KMS-11 (cell line): ENCODE measurements around the gene CDK7.

Source experiments
- H2AFZ ChIP-seq: fragments of 200-600 bp; sonication (generic); 2 replicates; pipeline ENCODE4 v1.6.1; 2016; ENCODE audit warnings: antibody characterized with exemption, mixed run types, low read depth
- H3K27ac ChIP-seq: fragments of 200-600 bp; sonication (generic); 2 replicates; pipeline ENCODE4 v1.6.1; 2016; ENCODE audit warnings: mild to moderate bottlenecking, mixed run types
- H3K27me3 ChIP-seq: fragments of 200-600 bp; sonication (generic); 2 replicates; pipeline ENCODE4 v1.6.1; 2017; ENCODE audit warnings: mild to moderate bottlenecking, low read depth, mixed run types, moderate library complexity; ENCODE audit not compliant: insufficient read depth
- H3K36me3 ChIP-seq: fragments of 200-600 bp; sonication (generic); 2 replicates; pipeline ENCODE4 v1.6.1; 2017; ENCODE audit warnings: mild to moderate bottlenecking, mixed run types; ENCODE audit not compliant: insufficient read depth
- H3K4me1 ChIP-seq: fragments of 200-600 bp; sonication (generic); 2 replicates; pipeline ENCODE4 v1.6.1; 2016; ENCODE audit warnings: mild to moderate bottlenecking, low read depth, mixed run types; ENCODE audit not compliant: poor library complexity, severe bottlenecking
- H3K4me2 ChIP-seq: fragments of 200-600 bp; sonication (generic); 2 replicates; pipeline ENCODE4 v1.7.0; 2016; ENCODE audit warnings: mild to moderate bottlenecking, mixed run types
- H3K4me3 ChIP-seq: fragments of 200-600 bp; sonication (generic); IDR thresholded peaks from 2 replicates; pipeline ENCODE4 v1.6.1; 2017; ENCODE audit warnings: low read depth, low read length, mixed read lengths; ENCODE audit not compliant: insufficient read depth
- H3K79me2 ChIP-seq: fragments of 200-600 bp; sonication (generic); 2 replicates; pipeline ENCODE4 v1.6.1; 2016; ENCODE audit warnings: low read depth, mixed run types; ENCODE audit not compliant: insufficient read depth
- H3K9ac ChIP-seq: fragments of 200-600 bp; sonication (generic); 2 replicates; pipeline ENCODE4 v1.6.1; 2016; ENCODE audit warnings: mild to moderate bottlenecking, mixed run types
- H4K20me1 ChIP-seq: fragments of 200-600 bp; sonication (generic); 2 replicates; pipeline ENCODE4 v1.6.1; 2016; ENCODE audit warnings: mild to moderate bottlenecking, mixed run types; ENCODE audit not compliant: insufficient read depth
- CTCF ChIP-seq: fragments of 200-600 bp; sonication (generic); conservative IDR thresholded peaks from 2 replicates; pipeline ENCODE4 v1.6.1; 2017; ENCODE audit warnings: low read depth, mild to moderate bottlenecking, antibody characterized with exemption, low read length, moderate library complexity, mixed read lengths

CDK7 gene

DNA sequence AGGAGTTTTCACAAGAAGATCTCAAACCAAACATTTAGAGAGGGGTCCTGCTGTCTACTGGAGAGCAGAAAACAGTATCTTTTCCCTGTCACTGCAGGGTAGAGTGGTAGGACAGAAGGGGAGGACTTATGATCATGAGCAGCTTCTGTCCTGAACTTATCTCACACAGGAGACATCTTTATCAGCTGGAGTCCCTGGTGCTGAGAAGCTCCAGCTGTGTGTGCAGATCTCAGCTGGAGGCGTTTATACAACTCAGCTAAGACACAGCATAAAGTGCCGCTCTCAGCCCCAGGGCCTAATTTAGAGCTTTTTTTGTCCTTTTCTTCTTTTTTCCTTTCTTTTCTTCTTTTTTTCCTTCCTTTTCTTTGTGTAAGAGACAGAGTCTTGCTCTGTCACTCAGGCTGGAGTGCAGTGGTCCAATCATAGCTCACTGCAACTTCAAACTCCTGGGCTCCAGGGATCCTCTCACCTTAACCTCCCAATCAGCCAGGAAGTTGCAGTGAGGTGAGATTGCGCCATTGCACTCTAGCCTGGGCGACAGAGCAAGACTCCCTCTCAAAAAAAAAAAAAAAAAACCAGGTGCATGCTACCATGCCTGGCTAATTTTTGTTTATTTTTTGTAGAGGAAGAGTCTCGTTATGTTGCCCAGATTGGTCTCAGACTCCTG is 66.0 kb downstream of the CDK7 start:
- H3K27me3 ChIP-seq, result no peaks in the 10 kb centered on the region
- no peak overlapping the region for H3K27ac ChIP-seq
- H3K4me3 ChIP-seq, result no peak overlapping the region
- TF ChIP-seq CTCF, result no peak
- H3K36me3 ChIP-seq, result no peaks in the 10 kb centered on the region
- H4K20me1 ChIP-seq, result no peaks in the 10 kb centered on the region
- no peak overlapping the region for H3K4me2 ChIP-seq
- no peak overlapping the region for H3K9ac ChIP-seq
- no peaks in the 10 kb centered on the region for H3K4me1 ChIP-seq
- H2AFZ ChIP-seq, result no peak overlapping the region
- no peaks in the 10 kb centered on the region for H3K79me2 ChIP-seq

- Histone ChIP-seq H3K9ac (no peak overlapping the region), H3K4me1 (no peaks in the 10 kb centered on the region), H3K27me3 (no peaks in the 10 kb centered on the region), H3K4me3 (no peak overlapping the region), H3K4me2 (no peak overlapping the region), H4K20me1 (no peaks in the 10 kb centered on the region), H3K27ac (no peak overlapping the region), H2AFZ (no peak overlapping the region), H3K79me2 (no peaks in the 10 kb centered on the region), H3K36me3 (no peaks in the 10 kb centered on the region)
- TF ChIP-seq CTCF, result no peak
Observed at GRCh38 chr5:69305512-69305911, 70.8 kb downstream of the CDK7 start.

- no peaks in the 10 kb centered on the region for H3K4me1 ChIP-seq
- no peak overlapping the region for H3K9ac ChIP-seq
- no peaks in the 10 kb centered on the region for H4K20me1 ChIP-seq
- H3K4me2 ChIP-seq, result no peak overlapping the region
- TF ChIP-seq CTCF, result no peak
- no peak overlapping the region for H3K4me3 ChIP-seq
- H3K36me3 ChIP-seq, result no peaks in the 10 kb centered on the region
- no peaks in the 10 kb centered on the region for H3K27me3 ChIP-seq
- H3K79me2 ChIP-seq, result no peaks in the 10 kb centered on the region
- H2AFZ ChIP-seq, result no peak overlapping the region
- H3K27ac ChIP-seq, result no peak overlapping the region
Observed at GRCh38 chr5:69308046-69308553, 73.4 kb downstream of the CDK7 start.

GRCh38 chr5:69309380-69309779 is 74.7 kb downstream of the CDK7 start:
- Histone ChIP-seq H3K27ac (no peak overlapping the region), H2AFZ (no peak overlapping the region), H3K4me2 (no peak overlapping the region), H3K27me3 (no peaks in the 10 kb centered on the region), H4K20me1 (no peaks in the 10 kb centered on the region), H3K4me1 (no peaks in the 10 kb centered on the region), H3K36me3 (no peaks in the 10 kb centered on the region), H3K9ac (no peak overlapping the region), H3K4me3 (no peak overlapping the region), H3K79me2 (no peaks in the 10 kb centered on the region)
- no peak for TF ChIP-seq CTCF
